Testis (tissue), 2 donors: ENCODE data around the gene CACYBP.

Experiments used
- CTCF ChIP-seq, 3 experiments: fragments of 450-650 bp in 2 of 3; fragments of 200-600 bp in 1 of 3; sonication (generic) in 1 of 3; IDR thresholded peaks; one replicate each; pipeline ENCODE4 v1.5.1; 2016 to 2019; ENCODE audit warnings: antibody characterized with exemption in 3 of 3, mild to moderate bottlenecking in 2 of 3, moderate library complexity in 1 of 3
- POLR2A ChIP-seq: fragments of 450-650 bp; IDR thresholded peaks from one replicate; pipeline ENCODE4 v1.6.1; 2017; ENCODE audit warnings: antibody characterized with exemption, mild to moderate bottlenecking, moderate library complexity

GRCh38 chr1:174953285-174954072 lies 46.3 kb upstream of the CACYBP start:
- TF ChIP-seq CTCF (IDR thresholded peaks at IDR 0.05) (no peak), POLR2A (no peak)
